ENCODE data around the gene GNB1.

DNA sequence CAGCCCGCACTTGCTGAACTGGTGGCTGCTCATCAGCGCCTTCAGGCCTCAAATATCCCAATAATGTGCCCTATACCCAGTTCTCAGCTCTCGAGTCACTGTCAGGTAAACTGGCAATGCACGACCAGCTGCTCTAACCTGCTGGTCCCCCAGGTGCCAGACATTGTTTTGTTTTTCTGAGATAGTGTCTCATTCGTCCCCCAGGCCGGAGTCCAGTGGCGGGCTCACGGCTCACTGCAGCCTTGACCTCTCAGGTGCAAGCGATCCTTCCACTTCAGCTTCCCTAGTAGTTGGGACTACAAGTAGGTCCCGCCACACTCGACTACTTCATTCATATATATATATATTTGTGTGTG, 111.6 kb downstream of the GNB1 start:
- TF ChIP-seq POLR2A (IDR thresholded peaks at IDR 0.05; ENCODE audit: low read length) (no peak), GATA1 (IDR thresholded peaks at IDR 0.05; ENCODE audit: low read depth, low read length) (no peak)

Data from erythroblast (primary cell).